Tibial nerve (tissue), 4 donors: ENCODE data around the gene GCNT1. TPM values are rescaled to one million over a fixed set of nuclear protein-coding genes. Genes with fewer than 3 reads are reported as not detected.

ENCODE experiments used
- DNase-seq, 2 donors: peaks; one replicate each; pipeline ENCODE4 v3.0.0-alpha.2; 2019; ENCODE audit warnings: low spot score in 2 of 2
- H3K27ac ChIP-seq, 4 donors: fragments of 200-600 bp; sonication (generic) in 3 of 4; one replicate each; pipeline ENCODE4 v1.5.1; 2017 to 2019; ENCODE audit warnings: mild to moderate bottlenecking in 1 of 4
- H3K27me3 ChIP-seq, 2 donors: fragments of 200-600 bp; sonication (generic) in 1 of 2; one replicate each; pipeline versions ENCODE4 v1.5.1 to v1.6.0; 2017 to 2019
- H3K36me3 ChIP-seq, 3 donors: fragments of 200-600 bp; sonication (generic); one replicate each; pipeline ENCODE4 v1.5.1; 2018 to 2019
- H3K4me1 ChIP-seq, 4 donors: fragments of 200-600 bp; sonication (generic) in 3 of 4; one replicate each; pipeline ENCODE4 v1.5.1; 2017 to 2019
- H3K4me3 ChIP-seq, 4 donors: fragments of 200-600 bp; sonication (generic) in 3 of 4; one replicate each; pipeline ENCODE4 v1.5.1; 2017 to 2019; ENCODE audit warnings: mild to moderate bottlenecking in 1 of 4, moderate library complexity in 1 of 4
- H3K9me3 ChIP-seq, 4 donors: fragments of 200-600 bp; sonication (generic) in 3 of 4; one replicate each; pipeline ENCODE4 v1.5.1; 2017 to 2019
- CTCF ChIP-seq, 5 experiments: fragments of 200-600 bp in 3 of 5; fragments of 450-650 bp in 2 of 5; sonication (generic) in 3 of 5; IDR thresholded peaks; one replicate each; pipeline ENCODE4 v1.5.1; 2016 to 2019; ENCODE audit warnings: antibody characterized with exemption in 5 of 5, mild to moderate bottlenecking in 3 of 5, moderate library complexity in 2 of 5
- EP300 ChIP-seq, 2 donors: sonication (generic); formaldehyde crosslinking; IDR thresholded peaks; one replicate each; pipeline ENCODE4 v1.6.1; 2017; ENCODE audit warnings: antibody characterized with exemption in 2 of 2, mild to moderate bottlenecking in 1 of 2
- POLR2A ChIP-seq, 2 donors: fragments of 450-650 bp; IDR thresholded peaks; one replicate each; pipeline ENCODE4 v1.6.1; 2017; ENCODE audit warnings: antibody characterized with exemption in 2 of 2, mild to moderate bottlenecking in 2 of 2, moderate library complexity in 2 of 2
- whole genome bisulfite sequencing, 2 donors: methylation state at CpG; one replicate each; pipeline ENCODE4 v1.1.5; 2018; 5-methylcytosine and 5-hydroxymethylcytosine counted together
- total RNA-seq, 4 donors: library from RNA; depleted of rRNA; stranded (reverse); fragments of >200 nt; gene quantifications; one replicate each; pipeline ENCODE4 v1.1.0, GENCODE V29; 2016

The GCNT1 gene
- total RNA-seq, 4 donors from 2014 or later = 3.1 to 5.7 (median 4.0) TPM

GRCh38 chr9:76438841-76439588 lies 20.0 kb upstream of the GCNT1 start:
- no peak overlapping the region for H3K27ac ChIP-seq
- H3K36me3 ChIP-seq = no peaks in the 10 kb centered on the region
- TF ChIP-seq EP300 (IDR thresholded peaks at IDR 0.05) = no peak
- TF ChIP-seq CTCF (IDR thresholded peaks at IDR 0.05) = no peak
- no peak for TF ChIP-seq POLR2A (IDR thresholded peaks at IDR 0.05)
- no peak overlapping the region for H3K4me3 ChIP-seq
- H3K9me3 ChIP-seq = no peaks in the 10 kb centered on the region
- DNase-seq = no peak
- 81 to 87% methylated on average over 6 of the region's 6 CpGs for whole genome bisulfite sequencing, 2 donors
- H3K4me1 ChIP-seq = no peaks in the 10 kb centered on the region
- no peaks in the 10 kb centered on the region for H3K27me3 ChIP-seq

- TF ChIP-seq CTCF (IDR thresholded peaks at IDR 0.05) (no peak), EP300 (IDR thresholded peaks at IDR 0.05) (no peak), POLR2A (IDR thresholded peaks at IDR 0.05) (no peak)
- DNase-seq = no peak
- WGBS, 2 donors = 87 to 90% methylated on average over 10 of the region's 10 CpGs
- no peaks in the 10 kb centered on the region for H3K36me3 ChIP-seq
- H3K4me1 ChIP-seq = no peaks in the 10 kb centered on the region
- no peaks in the 10 kb centered on the region for H3K9me3 ChIP-seq
- H3K27me3 ChIP-seq = no peaks in the 10 kb centered on the region
- no peak overlapping the region for H3K4me3 ChIP-seq
- H3K27ac ChIP-seq = no peak overlapping the region
Observed at GRCh38 chr9:76441551-76442322, 17.2 kb upstream of the GCNT1 start.

GRCh38 chr9:76443887-76444286 lies 15.1 kb upstream of the GCNT1 start:
- DNase-seq = no peak
- Histone ChIP-seq H3K4me3 (no peak overlapping the region), H3K36me3 (no peaks in the 10 kb centered on the region), H3K4me1 (peaks cover 0 to 8% (median 0%) of the 10 kb centered on the region in 4 donors), H3K9me3 (no peaks in the 10 kb centered on the region), H3K27me3 (no peaks in the 10 kb centered on the region), H3K27ac (no peak overlapping the region)
- TF ChIP-seq CTCF (IDR thresholded peaks at IDR 0.05) (no peak), POLR2A (IDR thresholded peaks at IDR 0.05) (no peak), EP300 (IDR thresholded peaks at IDR 0.05) (no peak)
- 89 to 93% methylated on average over 3 of the region's 3 CpGs for WGBS, 2 donors

DNA sequence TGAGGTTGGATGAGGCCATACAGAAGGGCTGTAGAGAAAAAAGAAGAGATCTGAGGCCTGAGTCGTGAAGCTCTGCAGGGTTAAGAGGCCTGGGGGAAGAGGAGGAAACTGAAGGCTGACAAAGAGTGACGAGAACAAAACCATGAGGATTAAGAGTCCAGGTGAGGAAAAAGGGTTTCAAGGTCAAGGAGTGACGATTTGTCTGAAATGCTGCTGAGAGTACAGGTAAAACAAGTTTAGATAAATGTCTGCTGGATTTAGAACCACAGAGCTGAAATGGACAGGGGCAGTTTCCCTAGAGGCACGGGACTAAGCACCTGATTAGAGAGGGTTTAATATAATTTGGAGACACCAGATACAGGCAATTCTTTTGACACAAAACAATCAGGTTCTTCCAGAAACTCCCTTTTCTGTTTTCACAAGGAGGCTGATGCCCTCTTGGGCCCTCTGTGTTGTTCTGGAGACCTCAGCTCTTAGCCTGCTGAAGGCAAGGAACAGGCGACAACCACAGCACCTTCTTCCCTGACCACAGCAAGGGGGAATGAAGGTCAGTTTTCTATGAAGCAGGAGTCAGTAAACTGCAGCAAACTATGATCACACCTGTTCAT lies 14.6 kb upstream of the GCNT1 start:
- H3K9me3 ChIP-seq = no peaks in the 10 kb centered on the region
- no peak overlapping the region for H3K27ac ChIP-seq
- WGBS, 2 donors = 77 to 83% methylated on average over 5 of the region's 5 CpGs
- no peak for TF ChIP-seq CTCF (IDR thresholded peaks at IDR 0.05)
- no peak for TF ChIP-seq POLR2A (IDR thresholded peaks at IDR 0.05)
- no peak for TF ChIP-seq EP300 (IDR thresholded peaks at IDR 0.05)
- no peaks in the 10 kb centered on the region for H3K27me3 ChIP-seq
- no peak for DNase-seq
- H3K36me3 ChIP-seq = no peaks in the 10 kb centered on the region
- no peak overlapping the region for H3K4me3 ChIP-seq
- H3K4me1 ChIP-seq = peaks cover 0 to 8% (median 0%) of the 10 kb centered on the region in 4 donors

DNA sequence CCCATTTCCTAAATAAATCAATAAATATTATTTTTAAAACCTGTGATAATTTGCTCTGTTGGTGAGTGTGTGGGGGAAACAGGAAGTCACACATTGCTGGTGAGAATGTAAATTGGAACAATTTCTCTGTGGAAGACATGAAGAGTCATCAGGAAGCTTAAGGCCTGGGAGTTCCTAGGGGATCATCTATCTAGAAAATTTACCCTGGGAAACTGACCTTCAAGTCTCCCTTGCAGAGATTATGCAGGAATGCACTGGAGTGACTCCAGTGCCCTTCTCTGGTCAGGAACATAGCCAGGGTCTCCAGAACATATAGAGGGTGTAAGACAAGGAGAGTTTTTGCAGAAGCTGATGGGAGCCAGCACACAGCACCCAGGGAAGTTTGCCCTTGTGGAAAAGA lies 13.0 kb upstream of the GCNT1 start:
- H3K36me3 ChIP-seq = no peaks in the 10 kb centered on the region
- TF ChIP-seq POLR2A (IDR thresholded peaks at IDR 0.05) = no peak
- no peak for TF ChIP-seq CTCF (IDR thresholded peaks at IDR 0.05)
- TF ChIP-seq EP300 (IDR thresholded peaks at IDR 0.05) = no peak
- H3K27me3 ChIP-seq = no peaks in the 10 kb centered on the region
- no peaks in the 10 kb centered on the region for H3K9me3 ChIP-seq
- H3K4me3 ChIP-seq = no peak overlapping the region
- DNase-seq = no peak
- H3K4me1 ChIP-seq = peaks cover 0 to 8% (median 0%) of the 10 kb centered on the region in 4 donors
- H3K27ac ChIP-seq = no peak overlapping the region
